ENCODE data around the gene LRRC25.

Gene LRRC25

DNA sequence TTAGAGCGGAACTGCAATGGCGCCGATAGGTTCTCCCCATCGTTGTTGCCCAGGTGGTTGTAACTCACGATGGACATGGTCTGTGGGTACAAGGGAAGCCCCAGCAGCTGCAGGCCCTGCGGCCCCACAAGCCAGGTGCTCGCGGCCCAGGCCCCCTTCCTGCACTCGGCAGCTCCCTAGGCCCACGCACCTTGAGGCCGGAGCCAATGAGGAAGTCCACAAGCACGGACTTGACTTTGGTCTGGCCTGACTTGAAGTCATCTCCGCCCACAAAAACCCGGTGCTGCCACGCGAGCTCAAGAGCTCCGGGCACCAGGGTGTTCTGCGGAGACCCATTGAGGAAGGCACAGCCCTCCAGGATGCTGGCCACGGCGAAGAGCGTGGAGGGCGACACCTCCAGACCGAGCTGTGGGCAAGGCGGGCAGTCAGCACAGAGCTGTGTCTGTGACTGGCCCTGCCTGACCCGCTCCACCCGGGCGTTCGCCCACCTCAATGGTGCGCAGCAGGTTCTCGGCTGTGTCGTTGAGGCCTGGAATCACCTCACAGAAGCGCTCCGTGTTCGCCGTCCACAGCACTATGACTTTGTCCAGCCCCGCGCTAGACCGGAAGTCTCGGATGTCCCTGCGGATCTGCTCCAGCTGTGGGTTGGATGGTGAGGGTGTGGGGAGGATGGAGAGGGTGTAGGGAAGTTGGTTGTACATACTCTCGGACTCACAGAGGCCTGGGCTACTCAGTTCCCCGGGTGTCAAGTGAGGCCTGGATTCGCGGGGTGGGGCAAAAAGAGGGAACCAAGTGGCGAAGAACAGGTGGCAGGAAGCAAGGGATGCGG lies 38.6 kb upstream of the LRRC25 start:
- no peak for DNase-seq

DNA sequence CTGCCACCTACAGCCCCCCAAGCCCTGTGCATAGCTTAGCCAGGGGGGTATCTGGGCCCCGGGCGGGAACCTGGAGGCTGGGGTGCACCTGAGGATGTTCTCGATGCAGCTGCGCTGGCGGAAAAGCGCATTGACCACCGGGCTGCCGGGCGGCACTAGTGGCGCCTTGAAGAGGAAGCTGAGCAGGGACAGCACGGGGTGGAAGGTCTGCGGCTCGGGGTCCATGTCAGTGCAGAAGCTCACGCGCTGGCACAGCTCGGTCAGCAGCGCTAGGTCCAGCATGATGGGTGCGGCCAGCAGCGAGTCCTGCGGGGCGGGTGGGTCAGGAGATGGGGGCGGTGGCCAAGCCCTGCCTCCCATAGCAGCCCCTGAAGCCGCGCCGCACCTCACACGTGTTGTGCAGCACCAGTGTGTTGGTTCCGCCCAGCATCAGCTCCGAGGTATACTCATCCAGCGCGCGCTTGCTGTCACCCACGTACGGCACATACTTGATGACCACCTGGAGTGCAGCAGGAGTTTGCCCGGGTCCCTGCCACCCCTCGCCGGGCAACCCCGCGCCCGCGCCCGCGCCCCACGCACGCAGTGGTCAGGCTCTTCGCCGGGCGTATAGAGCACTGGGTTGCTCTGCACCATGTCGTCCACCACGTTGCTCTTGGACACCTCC lies 37.9 kb upstream of the LRRC25 start:
- DNase-seq = no peak

DNA sequence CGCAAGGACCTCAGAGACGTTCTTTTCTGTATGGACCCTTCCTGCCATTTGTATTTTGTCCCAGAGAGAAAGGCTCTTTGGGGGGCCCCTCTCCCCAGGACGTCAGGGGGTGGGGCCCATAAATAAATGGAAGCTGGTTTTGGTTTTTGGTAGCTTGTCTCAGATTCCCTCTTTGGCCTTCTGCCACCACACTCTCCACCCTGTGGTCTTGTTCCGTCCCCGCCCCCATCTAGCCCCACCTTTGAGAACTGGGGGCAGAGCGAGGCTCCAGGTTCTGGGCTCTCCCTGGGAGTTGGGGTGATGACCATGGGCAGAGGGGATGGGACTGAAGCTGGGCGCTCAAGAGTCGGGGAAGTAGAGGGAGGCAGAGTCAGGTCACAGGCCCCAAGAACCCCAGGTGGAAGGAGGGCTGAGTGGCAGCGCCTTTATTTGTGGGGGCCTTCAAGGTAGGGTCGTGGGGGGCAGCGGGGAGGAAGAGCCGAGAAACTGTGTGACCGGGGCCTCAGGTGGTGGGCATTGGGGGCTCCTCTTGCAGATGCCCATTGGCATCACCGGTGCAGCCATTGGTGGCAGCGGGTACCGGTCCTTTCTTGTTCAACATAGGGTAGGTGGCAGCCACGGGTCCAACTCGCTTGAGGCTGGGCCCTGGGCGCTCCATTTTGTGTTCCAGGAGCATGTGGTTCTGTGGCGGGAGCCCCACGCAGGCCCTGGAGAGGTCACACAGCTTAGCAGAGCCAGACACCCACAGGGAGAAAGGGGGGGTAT lies 37.2 kb upstream of the LRRC25 start:
- no peak for DNase-seq

DNA sequence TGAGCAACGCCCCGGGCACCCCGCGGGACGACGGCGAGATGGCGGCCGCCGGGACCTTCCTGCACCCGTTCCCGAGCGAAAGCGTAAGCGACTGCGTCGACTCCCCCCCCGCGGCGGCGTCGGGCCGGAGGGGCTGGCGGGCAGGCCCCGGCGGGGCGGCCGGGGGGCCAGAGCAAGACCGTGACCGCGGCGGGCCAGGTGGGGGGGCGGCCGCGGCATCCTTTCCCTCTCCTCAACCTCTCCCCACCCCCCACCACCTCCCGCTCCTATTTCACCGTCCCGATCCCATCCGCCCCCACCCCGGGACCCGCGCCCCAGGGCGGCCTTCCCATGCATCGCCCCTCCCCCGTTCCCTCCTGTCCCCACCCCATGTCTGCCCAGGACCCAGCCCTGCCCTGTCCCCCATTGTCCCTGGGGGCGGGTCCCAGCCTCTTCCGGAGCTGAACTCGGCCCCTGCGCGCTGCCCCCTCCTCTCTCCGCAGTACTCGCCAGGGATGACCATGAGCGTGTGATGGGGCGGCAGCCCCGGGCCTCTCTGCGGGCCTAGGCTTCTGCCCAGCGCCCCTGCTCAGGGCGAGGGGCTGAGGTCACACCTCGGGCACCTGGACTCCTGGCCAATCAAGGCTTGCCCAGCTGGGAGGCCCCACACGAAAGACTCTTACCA lies 36.4 kb upstream of the LRRC25 start:
- no peak for DNase-seq

DNA sequence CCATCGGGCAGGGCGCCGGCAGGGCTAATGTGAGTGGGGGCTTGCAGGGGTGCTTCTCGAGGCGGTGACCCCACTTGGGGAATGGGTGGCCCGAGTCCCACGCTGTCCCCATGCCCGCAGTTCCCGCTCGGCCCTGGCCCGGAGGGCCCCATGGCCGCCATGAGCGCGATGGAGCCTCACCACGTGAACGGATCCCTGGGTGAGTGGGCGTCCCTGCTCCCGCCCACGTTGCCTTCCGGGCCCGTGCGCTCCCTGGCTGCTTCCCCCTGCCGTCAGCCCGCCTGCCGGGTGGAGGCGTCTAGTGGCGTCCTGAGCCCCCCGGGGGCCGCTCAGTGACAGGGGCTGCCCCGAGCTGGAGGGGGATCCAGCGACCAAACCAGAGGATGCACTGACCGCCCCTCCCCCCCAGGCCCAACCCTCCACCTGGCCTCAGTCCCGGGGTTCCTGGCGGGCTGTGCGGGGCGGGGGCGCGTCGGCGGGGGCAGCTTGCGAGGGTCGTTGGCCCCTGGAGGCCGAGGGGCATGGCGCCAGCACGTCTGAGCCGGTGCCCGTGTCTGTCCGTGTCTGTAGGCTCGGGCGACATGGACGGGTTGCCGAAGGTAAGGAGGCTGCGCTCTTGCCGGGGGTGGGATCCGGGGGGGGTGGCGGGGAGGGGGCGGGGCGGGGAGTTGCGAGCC lies 35.7 kb upstream of the LRRC25 start:
- DNase-seq = no peak

DNA sequence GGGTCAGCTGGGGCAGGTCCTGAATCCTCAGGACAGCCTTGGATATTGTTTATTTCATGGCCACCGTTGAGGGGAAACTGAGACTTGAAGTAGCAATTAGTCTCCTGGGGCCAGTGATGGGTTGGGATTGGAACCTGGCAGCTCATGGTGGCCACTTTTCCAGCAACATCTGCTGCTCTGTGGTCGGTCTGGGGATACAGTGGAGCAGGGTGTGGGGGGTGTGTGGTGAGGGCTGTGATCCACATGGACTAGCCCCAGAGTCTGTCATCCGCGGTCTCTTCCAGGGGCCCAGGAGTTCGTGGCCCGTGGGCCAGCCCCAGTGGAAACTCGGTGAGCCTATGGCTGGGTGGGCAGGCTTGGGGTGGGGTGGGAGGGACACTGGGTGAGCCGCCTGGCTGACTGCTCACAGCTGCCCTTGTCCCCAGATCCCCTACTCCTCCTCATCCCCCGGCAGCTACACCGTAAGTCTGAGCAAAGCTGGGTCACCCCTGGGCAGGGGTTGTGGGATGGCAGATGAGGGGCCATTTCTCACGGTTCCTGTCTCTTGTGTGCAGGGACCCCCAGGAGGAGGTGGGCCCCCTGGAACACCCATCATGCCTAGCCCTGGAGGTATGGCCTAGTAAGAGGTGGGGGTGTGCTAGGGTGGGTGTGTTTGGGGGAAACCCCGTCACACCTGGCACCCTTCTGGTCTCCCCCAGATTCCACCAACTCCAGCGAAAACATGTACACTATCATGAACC lies 35.0 kb upstream of the LRRC25 start:
- no peak for DNase-seq

DNA sequence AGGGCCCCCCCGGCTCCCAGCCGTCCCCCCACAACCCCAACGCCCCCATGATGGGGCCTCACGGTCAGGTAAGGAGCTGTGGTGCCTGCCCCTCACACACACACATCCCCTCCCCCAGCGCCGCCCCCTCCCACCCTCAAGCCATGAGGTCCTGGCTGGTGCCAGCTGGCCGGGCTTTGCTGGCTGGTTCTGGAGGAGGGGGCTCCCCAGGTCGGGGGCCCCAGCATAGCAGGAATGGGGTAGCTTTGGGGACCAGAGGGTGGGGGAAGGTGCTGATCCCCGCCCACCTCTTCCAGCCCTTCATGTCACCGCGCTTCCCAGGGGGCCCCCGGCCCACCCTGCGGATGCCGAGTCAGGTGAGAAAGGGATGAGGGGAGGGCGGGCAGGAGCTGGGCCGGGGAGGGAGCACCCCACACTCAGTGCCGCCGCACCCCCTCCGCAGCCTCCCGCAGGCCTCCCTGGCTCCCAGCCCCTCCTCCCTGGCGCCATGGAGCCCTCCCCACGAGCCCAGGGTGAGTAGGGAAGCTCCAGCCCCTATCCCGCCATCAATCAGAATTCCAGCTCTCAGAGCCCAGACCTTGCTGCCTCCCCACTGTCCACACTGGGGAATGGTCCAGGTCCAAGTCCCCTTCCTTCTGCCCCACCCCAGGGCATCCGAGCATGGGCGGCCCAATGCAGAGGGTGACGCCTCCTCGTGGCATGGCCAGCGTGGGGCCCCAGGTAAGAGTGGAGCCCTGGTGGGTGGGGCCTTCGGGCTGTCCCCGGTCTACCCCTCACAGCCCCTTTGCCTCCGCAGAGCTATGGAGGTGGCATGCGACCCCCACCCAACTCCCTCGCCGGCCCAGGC lies 34.2 kb upstream of the LRRC25 start:
- DNase-seq = no peak

DNA sequence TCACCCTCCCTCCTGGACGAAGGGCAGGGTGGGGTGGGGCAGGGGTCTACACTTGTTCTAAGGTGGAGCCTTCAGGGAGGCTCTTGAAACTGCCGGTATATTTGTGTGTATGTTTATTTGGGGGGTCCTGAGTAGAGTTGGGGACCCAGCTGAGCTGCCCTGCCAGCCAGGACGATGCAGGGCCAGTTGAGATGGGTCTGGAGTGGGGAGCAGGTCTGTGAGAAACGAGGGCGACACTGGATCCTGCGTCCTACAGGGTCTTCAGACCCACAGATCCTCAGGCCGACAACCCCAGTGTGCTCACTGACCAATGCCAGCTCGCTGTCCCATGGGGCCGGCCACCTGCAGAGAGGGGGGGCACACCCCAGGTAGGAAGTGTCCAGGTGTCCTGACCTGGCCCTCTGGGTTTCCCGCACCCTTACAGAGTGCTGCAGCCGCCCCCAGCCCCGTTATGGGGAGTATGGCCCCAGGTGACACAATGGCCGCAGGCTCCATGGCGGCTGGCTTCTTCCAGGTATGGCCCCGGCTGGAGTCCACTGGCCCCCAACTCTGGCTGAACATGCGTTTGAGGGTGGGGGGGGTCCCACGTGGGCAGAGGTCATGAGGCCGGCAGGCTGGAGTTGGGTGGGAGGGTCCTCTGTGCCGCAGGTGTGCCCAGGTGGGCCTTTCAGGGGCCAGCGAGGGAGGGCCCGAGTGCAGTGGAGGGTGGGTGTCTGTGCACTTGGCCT lies 33.2 kb upstream of the LRRC25 start:
- DNase-seq = no peak

DNA sequence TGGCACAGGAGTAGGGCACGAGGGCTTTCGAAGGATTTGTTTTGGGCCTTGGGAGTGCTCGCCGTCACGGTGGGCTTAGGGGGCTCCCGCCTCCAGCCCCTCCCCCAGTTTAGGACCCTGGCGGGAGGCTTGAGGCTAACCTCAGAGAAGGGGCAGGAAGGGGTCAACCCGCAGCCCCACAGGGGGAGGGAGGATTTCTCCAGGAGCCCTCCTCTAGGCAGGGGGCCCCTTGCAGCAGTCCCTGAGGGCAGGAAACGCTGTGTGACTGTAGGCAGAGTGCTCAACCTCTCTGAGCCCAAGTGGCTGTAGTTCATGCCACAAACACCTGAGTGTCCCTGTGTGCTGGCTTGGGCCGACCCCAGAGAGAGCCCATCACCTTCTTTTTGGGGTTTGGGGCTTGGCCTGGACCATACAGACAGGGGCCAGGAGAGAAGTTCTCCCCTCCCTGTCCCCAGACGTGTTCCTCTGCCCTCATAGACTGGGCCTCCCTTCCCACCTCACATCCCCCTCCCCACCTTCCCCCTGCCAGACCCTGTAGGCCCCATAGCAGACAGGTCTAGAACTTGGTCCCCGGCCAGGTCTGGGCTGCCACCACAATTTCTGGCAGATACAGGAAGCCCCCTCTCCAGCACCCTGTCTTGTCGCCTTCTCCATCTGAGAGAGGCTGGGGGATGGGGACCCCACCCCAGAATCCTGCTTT lies 32.4 kb upstream of the LRRC25 start:
- DNase-seq = no peak

DNA sequence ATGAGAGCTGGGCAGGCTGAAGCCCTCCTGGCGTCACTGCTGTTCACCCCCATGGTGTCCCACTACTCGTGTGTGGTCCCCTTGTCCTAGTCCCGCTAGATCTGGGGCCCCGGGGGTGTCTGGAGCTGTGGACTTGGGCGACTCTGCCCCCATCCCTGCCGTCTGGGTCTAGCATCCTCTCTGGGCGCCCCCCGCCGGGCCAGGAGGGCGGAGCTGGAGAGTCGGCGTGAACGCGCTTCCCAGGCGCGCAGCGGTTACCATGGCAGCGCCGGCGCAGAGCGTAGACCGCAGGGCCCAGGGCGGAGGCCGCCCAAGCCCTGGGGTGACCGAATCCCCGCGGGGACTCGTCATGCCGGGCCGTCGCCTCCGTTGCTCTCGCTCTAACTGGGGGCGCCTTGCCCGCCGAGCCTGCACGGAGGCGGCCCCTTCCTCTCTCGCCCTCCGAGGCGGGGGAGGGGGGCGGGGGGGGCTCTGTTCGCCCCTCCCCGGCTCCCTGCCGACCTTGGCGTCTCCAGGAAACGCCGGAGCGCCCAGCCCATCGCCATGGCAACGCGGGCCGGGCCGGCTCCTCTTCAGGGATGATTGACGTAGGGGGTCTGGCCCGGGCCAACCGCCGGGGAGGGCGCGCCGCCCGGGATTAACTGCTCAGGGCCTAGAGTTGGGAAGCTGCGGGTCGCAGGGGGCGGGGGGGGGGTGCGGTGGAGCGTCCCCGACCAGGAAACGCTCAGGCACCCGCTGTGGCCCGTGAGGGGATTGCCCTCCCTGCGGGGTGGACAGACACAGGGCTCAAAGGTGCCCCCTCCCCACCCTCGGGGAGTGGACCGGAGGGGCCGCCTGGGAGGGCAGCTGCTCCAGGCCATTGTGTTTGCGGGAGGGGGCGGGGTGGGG lies 31.6 kb upstream of the LRRC25 start:
- peak; percentile 92 for DNase-seq

DNA sequence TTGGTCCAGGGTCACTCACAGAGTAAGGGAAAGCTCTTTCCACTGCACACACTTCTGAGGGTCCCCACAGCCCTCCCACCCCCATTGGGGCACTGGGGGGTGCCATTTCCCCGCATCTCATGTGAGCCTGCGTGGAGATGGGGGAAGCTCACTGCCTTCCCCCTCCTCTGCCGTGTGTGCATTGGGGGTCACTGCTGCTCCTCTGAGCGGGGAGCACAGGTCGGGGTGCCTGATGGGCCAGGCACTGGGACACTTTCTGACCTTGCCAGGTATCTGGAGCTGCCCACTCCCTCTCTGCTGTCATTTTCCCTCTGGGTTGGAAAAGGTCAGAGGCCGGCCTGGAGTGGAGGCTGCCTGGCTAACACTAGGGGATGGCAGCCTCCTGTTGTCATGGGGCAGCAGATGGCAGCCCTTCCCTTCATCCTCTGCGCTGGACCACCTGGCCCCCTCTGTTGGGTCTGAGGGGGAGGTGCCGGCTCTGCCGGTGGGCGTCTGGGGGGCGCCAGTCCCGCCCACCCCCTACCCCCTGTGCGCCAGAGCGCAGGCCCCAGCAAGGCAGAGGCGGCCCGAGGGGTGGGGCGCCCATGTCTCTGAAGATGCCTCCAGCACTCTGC lies 30.9 kb upstream of the LRRC25 start:
- DNase-seq = no peak

DNA sequence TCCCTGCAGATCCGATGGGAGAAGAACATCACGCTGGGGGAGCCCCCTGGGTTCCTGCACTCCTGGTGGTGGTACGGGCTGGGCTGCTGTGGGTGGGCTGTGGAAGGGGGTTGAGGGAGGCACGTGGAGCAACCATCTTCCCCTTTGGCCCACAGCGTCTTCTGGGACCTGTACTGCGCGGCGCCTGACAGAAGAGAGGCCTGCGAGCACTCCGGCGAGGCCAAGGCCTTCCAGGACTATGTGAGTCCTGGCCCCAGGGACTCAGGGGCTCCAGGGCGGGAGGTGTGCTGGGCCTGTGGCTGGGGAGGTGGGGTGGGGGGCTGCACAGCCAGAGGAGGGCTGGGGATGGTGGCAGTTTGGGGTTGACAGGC lies 30.3 kb upstream of the LRRC25 start:
- DNase-seq = no peak

DNA sequence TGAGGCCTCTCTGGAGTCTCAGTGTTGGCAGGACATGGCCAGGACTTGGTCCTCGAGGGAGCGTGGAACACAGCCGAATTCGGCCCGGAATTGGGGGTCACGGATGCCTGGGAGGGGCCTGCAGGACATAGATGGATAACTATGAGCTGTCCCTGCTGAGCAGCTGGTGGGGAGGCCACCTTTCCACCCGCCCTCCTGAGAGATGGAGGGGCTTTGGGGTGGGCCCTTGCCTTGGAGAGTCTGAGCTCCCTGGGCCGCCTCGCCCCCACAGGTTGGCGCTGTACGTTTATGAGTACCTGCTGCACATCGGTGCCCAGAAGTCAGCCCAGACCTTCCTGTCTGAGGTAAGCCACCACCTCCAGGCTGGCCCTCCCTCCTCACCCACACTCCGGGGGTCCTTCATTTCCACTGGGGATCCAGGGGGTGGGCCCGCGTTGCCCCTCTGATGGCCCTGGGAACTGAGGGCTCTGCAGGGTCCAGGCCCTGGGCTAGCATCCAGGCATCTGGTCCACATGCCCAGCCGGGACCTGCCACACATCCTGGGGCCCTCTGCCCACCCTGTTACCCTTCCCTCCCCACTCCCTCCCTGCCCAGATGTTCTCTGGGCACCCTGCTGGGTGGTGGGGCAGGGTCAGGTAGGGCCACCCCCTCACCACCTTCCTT lies 29.8 kb upstream of the LRRC25 start:
- no peak for DNase-seq

DNA sequence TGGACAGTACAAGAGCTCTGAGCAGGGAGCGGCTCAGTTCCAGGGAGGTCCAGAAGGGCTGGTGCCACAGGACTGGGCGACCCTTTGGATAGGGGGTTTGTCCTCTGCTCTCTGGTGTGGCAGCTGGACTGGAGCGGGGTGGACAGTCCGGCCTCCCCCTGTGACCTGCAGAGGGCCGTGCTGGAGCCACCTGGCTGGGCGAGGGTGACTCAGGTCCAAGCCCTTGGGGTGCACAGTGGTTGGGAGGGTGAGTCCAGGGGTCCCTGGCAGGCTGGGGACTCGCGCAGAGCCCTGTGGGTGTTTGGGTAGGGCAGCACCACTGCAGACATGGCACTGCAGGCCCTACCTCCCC lies 29.0 kb upstream of the LRRC25 start:
- DNase-seq = no peak

DNA sequence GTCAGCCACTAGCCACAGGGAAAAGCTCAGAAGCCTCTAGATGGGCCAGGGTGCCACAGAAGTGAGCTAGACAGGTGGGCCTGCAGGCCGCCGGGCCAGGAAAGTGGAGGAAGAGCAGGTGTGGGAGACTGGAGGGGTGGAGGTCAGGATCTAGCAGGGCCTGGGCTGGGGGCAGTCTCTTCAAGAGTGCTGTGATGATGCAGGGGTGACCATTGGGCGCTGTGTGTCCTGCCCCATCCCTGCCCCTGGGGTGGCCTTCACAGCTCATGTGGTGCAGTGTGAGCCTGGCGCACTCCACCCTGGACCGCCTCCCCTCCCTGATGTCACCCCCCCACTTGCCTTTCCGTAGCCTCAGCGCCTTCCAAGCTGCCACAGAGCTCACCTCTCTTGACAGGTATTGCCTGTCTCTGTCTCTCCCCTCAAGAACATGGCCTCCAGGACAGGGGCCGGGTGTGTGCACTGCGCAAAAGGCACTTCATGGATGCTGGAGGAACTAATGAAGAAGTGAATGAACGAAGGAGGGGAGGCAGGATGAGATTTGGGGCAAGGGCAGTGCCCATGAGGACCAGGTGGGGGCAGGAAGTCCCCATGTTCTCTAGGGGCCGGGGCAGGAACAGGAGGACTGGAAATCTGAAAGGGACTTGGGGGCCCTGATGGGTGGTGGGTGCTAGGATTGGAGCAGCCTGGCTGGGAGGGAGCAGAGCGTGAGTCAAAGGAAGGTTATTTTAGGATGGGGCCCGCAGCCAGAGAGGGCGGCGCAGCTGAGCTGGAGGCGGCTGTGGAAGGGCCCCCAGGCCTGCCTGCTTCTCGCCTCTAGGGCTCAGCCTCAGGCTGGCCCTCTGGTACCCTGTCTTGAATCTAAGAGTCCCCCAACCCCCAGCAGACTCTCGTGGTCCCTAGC lies 28.3 kb upstream of the LRRC25 start:
- no peak for DNase-seq

DNA sequence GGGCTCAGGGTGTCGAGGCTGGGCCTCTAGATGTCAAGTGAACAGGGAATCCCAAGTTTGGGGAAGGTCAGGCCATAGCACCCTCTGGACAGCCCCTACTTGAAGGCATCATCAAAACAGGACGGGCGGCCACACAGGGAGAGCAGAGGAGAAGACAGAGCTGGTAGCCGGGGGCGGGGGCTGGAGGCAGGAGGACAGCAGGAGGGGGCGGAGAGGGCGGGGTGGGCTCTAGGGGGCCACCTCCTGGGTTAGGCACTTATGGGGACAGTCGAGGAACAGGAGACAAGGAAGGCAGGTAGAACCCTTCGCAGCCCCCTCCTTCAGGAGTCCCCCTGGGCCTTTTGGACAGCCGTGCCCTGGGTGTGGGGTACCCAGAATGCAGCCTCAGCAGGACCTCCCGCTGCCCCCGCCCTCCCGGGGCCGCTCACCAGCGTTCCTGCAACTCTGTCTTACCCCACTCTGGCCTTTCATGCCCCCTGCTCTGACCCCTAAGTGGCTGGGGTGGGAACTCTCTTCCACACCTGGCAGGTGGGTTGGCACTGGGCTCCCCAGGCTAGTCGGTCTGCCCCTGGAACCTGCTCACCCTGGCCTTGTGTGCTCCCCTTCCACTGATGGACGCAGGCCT lies 27.6 kb upstream of the LRRC25 start:
- DNase-seq = no peak
